Measurements from ENCODE around the gene BCLAF1.

DNA sequence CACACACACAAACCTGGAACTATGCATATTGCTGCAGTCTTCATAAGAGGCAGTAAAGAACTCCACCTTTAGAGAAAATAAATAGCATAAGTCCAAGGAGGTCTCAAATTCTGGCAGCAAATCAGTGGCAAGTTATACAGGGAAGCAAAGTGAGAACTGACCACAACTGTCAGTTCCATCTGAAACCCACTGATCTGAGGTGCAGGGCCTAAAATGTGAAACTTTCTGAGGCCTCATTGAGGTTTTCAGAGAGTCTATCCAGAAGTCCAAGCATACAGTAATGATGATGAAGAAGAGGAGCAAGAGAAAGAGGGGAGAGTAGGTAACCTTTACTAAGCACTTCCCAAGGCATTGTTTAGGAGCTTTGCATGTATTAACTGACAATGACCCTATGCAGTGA, 75.8 kb downstream of the BCLAF1 start:
- no peak for TF ChIP-seq CTCF (IDR thresholded peaks at IDR 0.05)
- no peak for TF ChIP-seq POLR2A (IDR thresholded peaks at IDR 0.05)

All from breast epithelium (tissue), 3 donors.